Sciatic nerve (tissue), 2 donors: ENCODE data around the gene DUSP8. TPM values are rescaled to one million over a fixed set of nuclear protein-coding genes. Genes with fewer than 3 reads are reported as not detected.
A peak's percentile ranks its signal among the peaks of the same experiment; 100 is the strongest.

Experiments
- ATAC-seq: fragments of 200-7000 bp; cut with Tn5 transposase; one replicate; pipeline ENCODE4 v1.9.1; 2020; ENCODE audit warnings: mild to moderate bottlenecking, moderate library complexity
- DNase-seq: peaks from one replicate; pipeline ENCODE4 v3.0.0-alpha.2; 2020; ENCODE audit warnings: low spot score
- intact Hi-C: fragments of 100-400 bp; cut with DNase I; formaldehyde crosslinking; loops from one replicate; pipeline ENCODE4 v1.14.2; 2022
- total RNA-seq: library from RNA; stranded (reverse); fragmentation: NEBNext Ultra II Directional; extraction: Animal tissue kit (Norgen Biotek cat#: 25700); gene quantifications from one replicate; pipeline ENCODE4 v1.2.1, GENCODE V29; 2021
- donor health status: DM: no; HTN: no; CAD: no.
- donor health status: DM: no; HTN: no; CAD: no.

DUSP8 gene
- total RNA-seq, 1 donor from 2014 or later: 8.9 TPM

- DNase-seq (peak; percentile 84), ATAC-seq (peak; percentile 52)
- intact Hi-C loops: no loop called here
Observed at GRCh38 chr11:1557904-1558774, 13.9 kb downstream of the DUSP8 start.

GRCh38 chr11:1557051-1557884, 14.8 kb downstream of the DUSP8 start:
- DNase-seq: no peak
- ATAC-seq: no peak
- intact Hi-C loops: no loop called here

GRCh38 chr11:1556278-1556902, 15.7 kb downstream of the DUSP8 start:
- DNase-seq (no peak), ATAC-seq (no peak)
- intact Hi-C loops: no loop called here

- DNase-seq (no peak), ATAC-seq (no peak)
- intact Hi-C loops: no loop called here
Observed at GRCh38 chr11:1555713-1556153, 16.3 kb downstream of the DUSP8 start.

- intact Hi-C loops: no loop called here
Observed at GRCh38 chr11:1554981-1555712, 16.9 kb downstream of the DUSP8 start.

GRCh38 chr11:1553808-1554594, 18.1 kb downstream of the DUSP8 start:
- no peak for ATAC-seq
- DNase-seq: no peak

More at GRCh38 chr11:1554981-1555712, 16.9 kb downstream of the DUSP8 start:
- no peak for DNase-seq
- ATAC-seq: no peak

GRCh38 chr11:1549338-1550330, 22.4 kb downstream of the DUSP8 start:
- peak; percentile 38 for ATAC-seq
- intact Hi-C loops: no loop called here
- no peak for DNase-seq

More at GRCh38 chr11:1553808-1554594, 18.1 kb downstream of the DUSP8 start:
- intact Hi-C loops: no loop called here

GRCh38 chr11:1548221-1549070, 23.6 kb downstream of the DUSP8 start:
- DNase-seq: no peak
- ATAC-seq: peak; percentile 70
- intact Hi-C loops: no loop called here

- no peak for DNase-seq
- intact Hi-C loops: loop anchor here (2.0 kb wide), 1 partner anchor 27 kb away; no protein-coding TSS in a partner anchor
- ATAC-seq: peak; percentile 10
Observed at GRCh38 chr11:1547467-1548098, 24.5 kb downstream of the DUSP8 start.

GRCh38 chr11:1546536-1547466, 25.3 kb downstream of the DUSP8 start:
- ATAC-seq (peak; percentile 42), DNase-seq (no peak)
- intact Hi-C loops: loop anchor here (2.0 kb wide), 1 partner anchor 28 kb away; no protein-coding TSS in a partner anchor

GRCh38 chr11:1546077-1546535, 26.0 kb downstream of the DUSP8 start:
- intact Hi-C loops: loop anchor here (2.0 kb wide), 1 partner anchor 29 kb away; no protein-coding TSS in a partner anchor
- ATAC-seq (no peak), DNase-seq (no peak)

GRCh38 chr11:1545432-1545831, 26.6 kb downstream of the DUSP8 start:
- DNase-seq (no peak), ATAC-seq (no peak)
- intact Hi-C loops: no loop called here

- ATAC-seq: no peak
- no peak for DNase-seq
- intact Hi-C loops: no loop called here
Observed at GRCh38 chr11:1544536-1544935, 27.5 kb downstream of the DUSP8 start.

- intact Hi-C loops: no loop called here
Observed at GRCh38 chr11:1543606-1544263, 28.3 kb downstream of the DUSP8 start.

More at GRCh38 chr11:1543606-1544263, 28.3 kb downstream of the DUSP8 start:
- DNase-seq (no peak), ATAC-seq (no peak)
